Muscle layer of colon (tissue), 2 donors: ENCODE measurements around the gene CCDC187.

Experiments
- H3K27ac ChIP-seq: one replicate; pipeline ENCODE4 v1.7.0; 2013; ENCODE audit warnings: low read depth, mild to moderate bottlenecking, low read length, moderate library complexity
- H3K27me3 ChIP-seq, 2 donors: one replicate each; pipeline ENCODE4 v1.7.0; 2013; ENCODE audit warnings: low read length in 2 of 2, mild to moderate bottlenecking in 2 of 2; ENCODE audit not compliant: insufficient read depth in 2 of 2, control insufficient read depth in 1 of 2
- H3K36me3 ChIP-seq: one replicate; pipeline ENCODE4 v1.7.0; 2013; ENCODE audit warnings: mild to moderate bottlenecking, low read length; ENCODE audit not compliant: insufficient read depth
- H3K4me1 ChIP-seq: one replicate; pipeline ENCODE4 v1.7.0; 2013; ENCODE audit warnings: mild to moderate bottlenecking, low read length; ENCODE audit not compliant: insufficient read depth
- H3K4me3 ChIP-seq, 2 donors: one replicate each; pipeline ENCODE4 v1.7.0; 2013; ENCODE audit warnings: low read length in 2 of 2, low read depth in 1 of 2, mild to moderate bottlenecking in 1 of 2, moderate library complexity in 1 of 2
- H3K9ac ChIP-seq: one replicate; pipeline ENCODE4 v1.7.0; 2013; ENCODE audit warnings: low read length
- H3K9me3 ChIP-seq: one replicate; pipeline ENCODE4 v1.7.0; 2013; ENCODE audit warnings: mild to moderate bottlenecking, low read length
- donor health status: abdominal sarcoma.
- donor health status: Adenocarcinoma of cecum.

CCDC187 gene

GRCh38 chr9:136308006-136308701, 4.3 kb upstream of the CCDC187 start:
- Histone ChIP-seq H3K27me3 (peaks cover 0 to 40% of the 10 kb centered on the region in 2 donors), H3K4me3 (no peak overlapping the region), H3K27ac (no peak overlapping the region), H3K9ac (no peak overlapping the region), H3K9me3 (no peaks in the 10 kb centered on the region), H3K36me3 (no peaks in the 10 kb centered on the region), H3K4me1 (no peaks in the 10 kb centered on the region)

GRCh38 chr9:136307215-136307750, 3.4 kb upstream of the CCDC187 start:
- Histone ChIP-seq H3K27ac (no peak overlapping the region), H3K27me3 (peaks cover 0 to 40% of the 10 kb centered on the region in 2 donors), H3K9me3 (no peaks in the 10 kb centered on the region), H3K4me1 (no peaks in the 10 kb centered on the region), H3K36me3 (no peaks in the 10 kb centered on the region), H3K4me3 (no peak overlapping the region), H3K9ac (no peak overlapping the region)

GRCh38 chr9:136306211-136307208, 2.6 kb upstream of the CCDC187 start:
- Histone ChIP-seq H3K27me3 (peaks cover 0 to 33% of the 10 kb centered on the region in 2 donors), H3K4me1 (no peaks in the 10 kb centered on the region), H3K9me3 (no peaks in the 10 kb centered on the region), H3K27ac (no peak overlapping the region), H3K4me3 (no peak overlapping the region), H3K36me3 (no peaks in the 10 kb centered on the region), H3K9ac (no peak overlapping the region)

- no peak overlapping the region for H3K9ac ChIP-seq
Measured at GRCh38 chr9:136305804-136306203, 1.9 kb upstream of the CCDC187 start.

GRCh38 chr9:136304981-136305380, 1.1 kb upstream of the CCDC187 start:
- no peak overlapping the region for H3K9ac ChIP-seq
- no peaks in the 10 kb centered on the region for H3K36me3 ChIP-seq
- H3K4me3 ChIP-seq = no peak overlapping the region
- H3K27ac ChIP-seq = no peak overlapping the region
- peaks cover 0 to 21% of the 10 kb centered on the region in 2 donors for H3K27me3 ChIP-seq
- no peaks in the 10 kb centered on the region for H3K9me3 ChIP-seq
- H3K4me1 ChIP-seq = no peaks in the 10 kb centered on the region

More at GRCh38 chr9:136305804-136306203, 1.9 kb upstream of the CCDC187 start:
- H3K9me3 ChIP-seq = no peaks in the 10 kb centered on the region
- H3K27me3 ChIP-seq = peaks cover 0 to 26% of the 10 kb centered on the region in 2 donors
- no peaks in the 10 kb centered on the region for H3K4me1 ChIP-seq
- H3K36me3 ChIP-seq = no peaks in the 10 kb centered on the region
- no peak overlapping the region for H3K27ac ChIP-seq
- H3K4me3 ChIP-seq = no peak overlapping the region

- H3K27ac ChIP-seq = no peak overlapping the region
- H3K9me3 ChIP-seq = no peaks in the 10 kb centered on the region
- H3K9ac ChIP-seq = no peak overlapping the region
- no peak overlapping the region for H3K4me3 ChIP-seq
- H3K4me1 ChIP-seq = no peaks in the 10 kb centered on the region
- peaks cover 0 to 18% of the 10 kb centered on the region in 2 donors for H3K27me3 ChIP-seq
- no peaks in the 10 kb centered on the region for H3K36me3 ChIP-seq
Measured at GRCh38 chr9:136304456-136304855, 562 bp upstream of the CCDC187 start.

GRCh38 chr9:136303066-136303824, 649 bp downstream of the CCDC187 start:
- Histone ChIP-seq H3K36me3 (no peaks in the 10 kb centered on the region), H3K27ac (no peak overlapping the region), H3K4me3 (no peak overlapping the region), H3K4me1 (no peaks in the 10 kb centered on the region), H3K9me3 (no peaks in the 10 kb centered on the region), H3K9ac (no peak overlapping the region), H3K27me3 (peaks cover 0 to 12% of the 10 kb centered on the region in 2 donors)

- Histone ChIP-seq H3K9ac (no peak overlapping the region), H3K27me3 (peaks cover 0 to 16% of the 10 kb centered on the region in 2 donors), H3K4me3 (no peak overlapping the region)
Measured at GRCh38 chr9:136302527-136302926, 1.4 kb downstream of the CCDC187 start.

GRCh38 chr9:136300866-136301265, 3.0 kb downstream of the CCDC187 start:
- no peaks in the 10 kb centered on the region for H3K9me3 ChIP-seq
- H3K9ac ChIP-seq = no peak overlapping the region
- no peaks in the 10 kb centered on the region for H3K4me1 ChIP-seq
- H3K36me3 ChIP-seq = no peaks in the 10 kb centered on the region
- H3K4me3 ChIP-seq = no peak overlapping the region
- H3K27ac ChIP-seq = no peak overlapping the region
- H3K27me3 ChIP-seq = peaks cover 0 to 25% of the 10 kb centered on the region in 2 donors

More at GRCh38 chr9:136302527-136302926, 1.4 kb downstream of the CCDC187 start:
- no peaks in the 10 kb centered on the region for H3K36me3 ChIP-seq
- H3K4me1 ChIP-seq = no peaks in the 10 kb centered on the region
- no peaks in the 10 kb centered on the region for H3K9me3 ChIP-seq
- no peak overlapping the region for H3K27ac ChIP-seq

- Histone ChIP-seq H3K27me3 (peaks cover 0 to 28% of the 10 kb centered on the region in 2 donors), H3K4me1 (no peaks in the 10 kb centered on the region), H3K9me3 (no peaks in the 10 kb centered on the region), H3K9ac (no peak overlapping the region), H3K4me3 (no peak overlapping the region), H3K27ac (no peak overlapping the region), H3K36me3 (no peaks in the 10 kb centered on the region)
Measured at GRCh38 chr9:136300016-136300545, 3.8 kb downstream of the CCDC187 start.
